ENCODE measurements around the gene AHCY. TPM values are rescaled to one million over a fixed set of nuclear protein-coding genes. Genes with fewer than 3 reads are reported as not detected.
"Not testable (repeated sequence)": the region's sequence is repeated elsewhere in the genome, so short reads cannot be mapped to it uniquely, and the experiment has no call there.

AHCY gene
- total RNA-seq, 2 donors from 2014 or later: 271 to 350 TPM

- Histone ChIP-seq H3K4me1 (ENCODE audit: control insufficient read depth, insufficient read depth, low read length) (no peaks in the 10 kb centered on the region), H3K4me3 (ENCODE audit: low read length) (no peak overlapping the region), H3K27ac (ENCODE audit: low read depth, low read length) (no peak overlapping the region), H3K27me3 (ENCODE audit: control insufficient read depth, insufficient read depth, low read length, poor library complexity, severe bottlenecking) (no peaks in the 10 kb centered on the region), H3K9ac (ENCODE audit: extremely low read depth, low read length, poor library complexity, severe bottlenecking) (no peak overlapping the region), H3K9me3 (ENCODE audit: control insufficient read depth, low read length) (no peaks in the 10 kb centered on the region), H3K36me3 (ENCODE audit: control insufficient read depth, insufficient read depth, low read length) (no peaks in the 10 kb centered on the region)
- H3K36me3 Mint-ChIP-seq (ENCODE audit: low read depth): no peaks in the 10 kb centered on the region
- H3K27ac Mint-ChIP-seq: peak overlapping the region; percentile 37
- no peaks in the 10 kb centered on the region for H3K27me3 Mint-ChIP-seq (ENCODE audit: insufficient read depth)
- H3K9me3 Mint-ChIP-seq: peaks cover 7% of the 10 kb centered on the region
- TF ChIP-seq CTCF (conservative IDR thresholded peaks at IDR 0.05): no peak
- H3K4me3 Mint-ChIP-seq: no peak overlapping the region
- peak; percentile 63 for DNase-seq
- WGBS, 2 experiments (ENCODE audit: insufficient coverage in 1 of 2, insufficient read length in 1 of 2): 91 to 93% methylated on average over 10 to 19 of the region's 19 CpGs
- H3K4me1 Mint-ChIP-seq: peaks cover 12% of the 10 kb centered on the region
Measured at GRCh38 chr20:34332262-34332920, 29.2 kb upstream of the AHCY start.

GRCh38 chr20:34331838-34332237 lies 28.7 kb upstream of the AHCY start:
- Mint-ChIP-seq H3K36me3 (ENCODE audit: low read depth) (no peaks in the 10 kb centered on the region), H3K4me1 (peaks cover 12% of the 10 kb centered on the region), H3K4me3 (no peak overlapping the region), H3K27me3 (ENCODE audit: insufficient read depth) (no peaks in the 10 kb centered on the region), H3K9me3 (peaks cover 7% of the 10 kb centered on the region), H3K27ac (no peak overlapping the region)
- Histone ChIP-seq H3K9ac (ENCODE audit: extremely low read depth, low read length, poor library complexity, severe bottlenecking) (no peak overlapping the region), H3K27me3 (ENCODE audit: control insufficient read depth, insufficient read depth, low read length, poor library complexity, severe bottlenecking) (no peaks in the 10 kb centered on the region), H3K4me3 (ENCODE audit: low read length) (no peak overlapping the region), H3K36me3 (ENCODE audit: control insufficient read depth, insufficient read depth, low read length) (no peaks in the 10 kb centered on the region), H3K9me3 (ENCODE audit: control insufficient read depth, low read length) (no peaks in the 10 kb centered on the region), H3K27ac (ENCODE audit: low read depth, low read length) (no peak overlapping the region), H3K4me1 (ENCODE audit: control insufficient read depth, insufficient read depth, low read length) (no peaks in the 10 kb centered on the region)
- no peak for TF ChIP-seq CTCF (conservative IDR thresholded peaks at IDR 0.05)
- peak; percentile 77 for DNase-seq
- 83 to 91% methylated on average over 6 to 7 of the region's 7 CpGs for WGBS, 2 experiments (ENCODE audit: insufficient coverage in 1 of 2, insufficient read length in 1 of 2)

- not testable (repeated sequence) for H3K4me3 ChIP-seq (ENCODE audit: low read length); H3K27me3 Mint-ChIP-seq (ENCODE audit: insufficient read depth); H3K36me3 Mint-ChIP-seq (ENCODE audit: low read depth); DNase-seq; H3K9me3 ChIP-seq (ENCODE audit: control insufficient read depth, low read length); H3K27ac ChIP-seq (ENCODE audit: low read depth, low read length); H3K27ac Mint-ChIP-seq; H3K9ac ChIP-seq (ENCODE audit: extremely low read depth, low read length, poor library complexity, severe bottlenecking); H3K4me1 ChIP-seq (ENCODE audit: control insufficient read depth, insufficient read depth, low read length); H3K9me3 Mint-ChIP-seq; H3K36me3 ChIP-seq (ENCODE audit: control insufficient read depth, insufficient read depth, low read length); H3K27me3 ChIP-seq (ENCODE audit: control insufficient read depth, insufficient read depth, low read length, poor library complexity, severe bottlenecking); H3K4me3 Mint-ChIP-seq
- WGBS, 2 experiments (ENCODE audit: insufficient coverage in 1 of 2, insufficient read length in 1 of 2): 94 to 97% methylated on average over 5 to 15 of the region's 15 CpGs
- peaks cover 12% of the 10 kb centered on the region for H3K4me1 Mint-ChIP-seq
Measured at GRCh38 chr20:34330861-34331544, 27.8 kb upstream of the AHCY start.

Data from endodermal cell (in vitro differentiated cells).